ENCODE results near the gene NIPAL1.
"Not testable (repeated sequence)": the region's sequence is repeated elsewhere in the genome, so short reads cannot be mapped to it uniquely, and the experiment has no call there.

NIPAL1 gene

GRCh38 chr4:47996021-47996420 lies 20.6 kb upstream of the NIPAL1 start:
- TF ChIP-seq CTCF (IDR thresholded peaks at IDR 0.05; ENCODE audit: borderline replicate concordance, insufficient read depth, low read depth, low read length) = no peak
- H3K4me3 ChIP-seq (ENCODE audit: low read depth, low read length) = no peak overlapping the region

GRCh38 chr4:48002267-48002666 lies 14.3 kb upstream of the NIPAL1 start:
- TF ChIP-seq CTCF (IDR thresholded peaks at IDR 0.05; ENCODE audit: borderline replicate concordance, insufficient read depth, low read depth, low read length) = no peak

GRCh38 chr4:48003568-48003967 lies 13.0 kb upstream of the NIPAL1 start:
- not testable (repeated sequence) for H3K4me3 ChIP-seq (ENCODE audit: low read depth, low read length)
- TF ChIP-seq CTCF (IDR thresholded peaks at IDR 0.05; ENCODE audit: borderline replicate concordance, insufficient read depth, low read depth, low read length) = peak; percentile 60

More at GRCh38 chr4:48002267-48002666, 14.3 kb upstream of the NIPAL1 start:
- no peak overlapping the region for H3K4me3 ChIP-seq (ENCODE audit: low read depth, low read length)

- H3K4me3 ChIP-seq (ENCODE audit: low read depth, low read length) = no peak overlapping the region
- TF ChIP-seq CTCF (IDR thresholded peaks at IDR 0.05; ENCODE audit: borderline replicate concordance, insufficient read depth, low read depth, low read length) = no peak
Observed at GRCh38 chr4:48005781-48006180, 10.8 kb upstream of the NIPAL1 start.

GRCh38 chr4:48008021-48008596 lies 8.5 kb upstream of the NIPAL1 start:
- no peak overlapping the region for H3K4me3 ChIP-seq (ENCODE audit: low read depth, low read length)
- TF ChIP-seq CTCF (IDR thresholded peaks at IDR 0.05; ENCODE audit: borderline replicate concordance, insufficient read depth, low read depth, low read length) = no peak

GRCh38 chr4:48010906-48011305 lies 5.7 kb upstream of the NIPAL1 start:
- H3K4me3 ChIP-seq (ENCODE audit: low read depth, low read length) = not testable (repeated sequence)

GRCh38 chr4:48011722-48012121 lies 4.8 kb upstream of the NIPAL1 start:
- H3K4me3 ChIP-seq (ENCODE audit: low read depth, low read length) = no peak overlapping the region
- no peak for TF ChIP-seq CTCF (IDR thresholded peaks at IDR 0.05; ENCODE audit: borderline replicate concordance, insufficient read depth, low read depth, low read length)

- TF ChIP-seq CTCF (IDR thresholded peaks at IDR 0.05; ENCODE audit: borderline replicate concordance, insufficient read depth, low read depth, low read length) = no peak
- H3K4me3 ChIP-seq (ENCODE audit: low read depth, low read length) = no peak overlapping the region
Observed at GRCh38 chr4:48012824-48013223, 3.7 kb upstream of the NIPAL1 start.

Data from GM12875 (cell line).